HG02678 (cell line): ENCODE measurements around the gene NBPF1.
"Not testable (repeated sequence)": the region's sequence is repeated elsewhere in the genome, so short reads cannot be mapped to it uniquely, and the experiment has no call there.

Source experiments
- ATAC-seq: cut with Tn5 transposase; IDR thresholded peaks from one replicate; pipeline ENCODE4 v1.9.1; 2021; ENCODE audit warnings: mild to moderate bottlenecking, moderate library complexity; ENCODE audit not compliant: unreplicated experiment

NBPF1 gene

GRCh38 chr1:16642025-16642966, 28.9 kb upstream of the NBPF1 start:
- ATAC-seq: not testable (repeated sequence)

- ATAC-seq: not testable (repeated sequence)
Observed at GRCh38 chr1:16641159-16641975, 28.0 kb upstream of the NBPF1 start.

GRCh38 chr1:16639091-16640031, 26.0 kb upstream of the NBPF1 start:
- not testable (repeated sequence) for ATAC-seq

- ATAC-seq: not testable (repeated sequence)
Observed at GRCh38 chr1:16637941-16638778, 24.8 kb upstream of the NBPF1 start.

- not testable (repeated sequence) for ATAC-seq
Observed at GRCh38 chr1:16636551-16637195, 23.3 kb upstream of the NBPF1 start.

GRCh38 chr1:16635959-16636358, 22.6 kb upstream of the NBPF1 start:
- not testable (repeated sequence) for ATAC-seq

- not testable (repeated sequence) for ATAC-seq
Observed at GRCh38 chr1:16633540-16634282, 20.3 kb upstream of the NBPF1 start.

GRCh38 chr1:16632044-16632850, 18.9 kb upstream of the NBPF1 start:
- not testable (repeated sequence) for ATAC-seq

- ATAC-seq: no peak
Observed at GRCh38 chr1:16631248-16632043, 18.1 kb upstream of the NBPF1 start.

GRCh38 chr1:16630661-16631247, 17.4 kb upstream of the NBPF1 start:
- ATAC-seq: no peak

- ATAC-seq: not testable (repeated sequence)
Observed at GRCh38 chr1:16629916-16630530, 16.7 kb upstream of the NBPF1 start.

GRCh38 chr1:16628361-16629111, 15.2 kb upstream of the NBPF1 start:
- ATAC-seq: no peak

- not testable (repeated sequence) for ATAC-seq
Observed at GRCh38 chr1:16626409-16626983, 13.1 kb upstream of the NBPF1 start.

- ATAC-seq: no peak
Observed at GRCh38 chr1:16625497-16626408, 12.4 kb upstream of the NBPF1 start.
